ENCODE measurements around the gene TMPO.

DNA sequence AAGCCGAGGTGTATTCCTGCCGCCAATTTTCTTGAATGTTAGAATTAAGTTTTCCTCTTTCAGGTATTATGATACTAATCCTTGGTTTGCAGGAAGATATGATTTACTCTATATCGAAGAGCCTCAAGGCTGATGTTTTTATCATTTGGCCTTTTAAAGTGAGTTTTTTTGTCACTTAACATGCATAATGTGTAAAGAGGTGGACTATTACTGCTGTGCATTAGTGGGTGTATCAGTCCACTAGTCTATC is 11.1 kb upstream of the TMPO start:
- TF ChIP-seq, protein P1, sequence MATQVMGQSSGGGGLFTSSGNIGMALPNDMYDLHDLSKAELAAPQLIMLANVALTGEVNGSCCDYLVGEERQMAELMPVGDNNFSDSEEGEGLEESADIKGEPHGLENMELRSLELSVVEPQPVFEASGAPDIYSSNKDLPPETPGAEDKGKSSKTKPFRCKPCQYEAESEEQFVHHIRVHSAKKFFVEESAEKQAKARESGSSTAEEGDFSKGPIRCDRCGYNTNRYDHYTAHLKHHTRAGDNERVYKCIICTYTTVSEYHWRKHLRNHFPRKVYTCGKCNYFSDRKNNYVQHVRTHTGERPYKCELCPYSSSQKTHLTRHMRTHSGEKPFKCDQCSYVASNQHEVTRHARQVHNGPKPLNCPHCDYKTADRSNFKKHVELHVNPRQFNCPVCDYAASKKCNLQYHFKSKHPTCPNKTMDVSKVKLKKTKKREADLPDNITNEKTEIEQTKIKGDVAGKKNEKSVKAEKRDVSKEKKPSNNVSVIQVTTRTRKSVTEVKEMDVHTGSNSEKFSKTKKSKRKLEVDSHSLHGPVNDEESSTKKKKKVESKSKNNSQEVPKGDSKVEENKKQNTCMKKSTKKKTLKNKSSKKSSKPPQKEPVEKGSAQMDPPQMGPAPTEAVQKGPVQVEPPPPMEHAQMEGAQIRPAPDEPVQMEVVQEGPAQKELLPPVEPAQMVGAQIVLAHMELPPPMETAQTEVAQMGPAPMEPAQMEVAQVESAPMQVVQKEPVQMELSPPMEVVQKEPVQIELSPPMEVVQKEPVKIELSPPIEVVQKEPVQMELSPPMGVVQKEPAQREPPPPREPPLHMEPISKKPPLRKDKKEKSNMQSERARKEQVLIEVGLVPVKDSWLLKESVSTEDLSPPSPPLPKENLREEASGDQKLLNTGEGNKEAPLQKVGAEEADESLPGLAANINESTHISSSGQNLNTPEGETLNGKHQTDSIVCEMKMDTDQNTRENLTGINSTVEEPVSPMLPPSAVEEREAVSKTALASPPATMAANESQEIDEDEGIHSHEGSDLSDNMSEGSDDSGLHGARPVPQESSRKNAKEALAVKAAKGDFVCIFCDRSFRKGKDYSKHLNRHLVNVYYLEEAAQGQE (IDR thresholded peaks at IDR 0.05; ENCODE audit: insufficient read depth in 1 of 2, low read depth in 2 of 2, low read length in 2 of 2): no peak
- TF ChIP-seq SIN3A (IDR thresholded peaks at IDR 0.05; ENCODE audit: borderline replicate concordance, insufficient read depth, low read length) (no peak), POLR2AphosphoS5 (IDR thresholded peaks at IDR 0.05; ENCODE audit: low read depth, low read length) (no peak), TAF1 (IDR thresholded peaks at IDR 0.05; ENCODE audit: borderline replicate concordance, insufficient read depth, low read length) (no peak), FOXP2 (optimal IDR thresholded peaks at IDR 0.05; ENCODE audit: borderline replicate concordance, extremely low read depth, extremely low read length, insufficient read depth) (no peak)

Data from PFSK-1 (cell line).